Uterus (tissue), 4 donors: ENCODE data around the gene CCDC61. TPM values are rescaled to one million over a fixed set of nuclear protein-coding genes. Genes with fewer than 3 reads are reported as not detected.

Experiments
- DNase-seq, 2 donors: peaks; one replicate each; pipeline ENCODE4 v3.0.0-alpha.2; 2019 to 2020
- H3K27ac ChIP-seq, 2 donors: fragments of 200-600 bp; sonication (generic); 1 replicate in 1 of 2; 2 replicates in 1 of 2; pipeline ENCODE4 v1.5.1; 2016 to 2018
- H3K27me3 ChIP-seq, 2 donors: fragments of 200-600 bp; sonication (generic); one replicate each; pipeline ENCODE4 v1.5.1; 2018 to 2019; ENCODE audit warnings: control low read depth in 1 of 2
- H3K36me3 ChIP-seq, 2 donors: fragments of 200-600 bp; sonication (generic); one replicate each; pipeline ENCODE4 v1.5.1; 2019; ENCODE audit warnings: control low read depth in 1 of 2
- H3K4me1 ChIP-seq, 2 donors: fragments of 200-600 bp; sonication (generic); one replicate each; pipeline ENCODE4 v1.5.1; 2018 to 2019; ENCODE audit warnings: control low read depth in 1 of 2
- H3K4me3 ChIP-seq, 2 donors: fragments of 200-600 bp; sonication (generic); 1 replicate in 1 of 2; 2 replicates in 1 of 2; pipeline ENCODE4 v1.5.1; 2018 to 2019; ENCODE audit warnings: mild to moderate bottlenecking in 1 of 2
- H3K9me3 ChIP-seq, 2 donors: fragments of 200-600 bp; sonication (generic); one replicate each; pipeline ENCODE4 v1.5.1; 2019; ENCODE audit warnings: control low read depth in 1 of 2
- POLR2A ChIP-seq, 2 donors: fragments of 450-650 bp; IDR thresholded peaks; one replicate each; pipeline ENCODE4 v1.6.1; 2016; ENCODE audit warnings: antibody characterized with exemption in 2 of 2, mild to moderate bottlenecking in 1 of 2, moderate library complexity in 1 of 2
- intact Hi-C: fragments of 100-400 bp; cut with DNase I; formaldehyde crosslinking; loops from one replicate; pipeline ENCODE4 v1.15.1; 2023; ENCODE audit warnings: low total_unique reads
- total RNA-seq, 4 donors: library from RNA; depleted of rRNA in 3 of 4; stranded (reverse); fragments of >200 nt in 3 of 4; gene quantifications; one replicate each; pipeline versions ENCODE4 v1.1.0 to v1.2.4, GENCODE V29; 2014 to 2023
- TF ChIP-seq, protein P1 (sequence below), 4 experiments: fragments of 200-600 bp in 2 of 4; fragments of 450-650 bp in 2 of 4; sonication (generic) in 2 of 4; IDR thresholded peaks; one replicate each; pipeline ENCODE4 v1.5.1; 2016 to 2019; ENCODE audit warnings: antibody characterized with exemption in 4 of 4, mild to moderate bottlenecking in 2 of 4, moderate library complexity in 1 of 4
- donor health status: DM: yes; HTN: yes; CAD: no.

CCDC61 gene
- total RNA-seq, 4 donors from 2014 or later: 1.2 to 21.5 (median 10.1) TPM

GRCh38 chr19:46042252-46042883 lies 47.1 kb downstream of the CCDC61 start:
- Histone ChIP-seq H3K4me3 (no peak overlapping the region), H3K27me3 (no peaks in the 10 kb centered on the region), H3K4me1 (no peaks in the 10 kb centered on the region), H3K27ac (no peak overlapping the region), H3K9me3 (no peaks in the 10 kb centered on the region), H3K36me3 (no peaks in the 10 kb centered on the region)
- intact Hi-C loops: no loop called here
- TF ChIP-seq, protein P1, sequence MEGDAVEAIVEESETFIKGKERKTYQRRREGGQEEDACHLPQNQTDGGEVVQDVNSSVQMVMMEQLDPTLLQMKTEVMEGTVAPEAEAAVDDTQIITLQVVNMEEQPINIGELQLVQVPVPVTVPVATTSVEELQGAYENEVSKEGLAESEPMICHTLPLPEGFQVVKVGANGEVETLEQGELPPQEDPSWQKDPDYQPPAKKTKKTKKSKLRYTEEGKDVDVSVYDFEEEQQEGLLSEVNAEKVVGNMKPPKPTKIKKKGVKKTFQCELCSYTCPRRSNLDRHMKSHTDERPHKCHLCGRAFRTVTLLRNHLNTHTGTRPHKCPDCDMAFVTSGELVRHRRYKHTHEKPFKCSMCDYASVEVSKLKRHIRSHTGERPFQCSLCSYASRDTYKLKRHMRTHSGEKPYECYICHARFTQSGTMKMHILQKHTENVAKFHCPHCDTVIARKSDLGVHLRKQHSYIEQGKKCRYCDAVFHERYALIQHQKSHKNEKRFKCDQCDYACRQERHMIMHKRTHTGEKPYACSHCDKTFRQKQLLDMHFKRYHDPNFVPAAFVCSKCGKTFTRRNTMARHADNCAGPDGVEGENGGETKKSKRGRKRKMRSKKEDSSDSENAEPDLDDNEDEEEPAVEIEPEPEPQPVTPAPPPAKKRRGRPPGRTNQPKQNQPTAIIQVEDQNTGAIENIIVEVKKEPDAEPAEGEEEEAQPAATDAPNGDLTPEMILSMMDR (IDR thresholded peaks at IDR 0.05): no peak
- no peak for TF ChIP-seq POLR2A (IDR thresholded peaks at IDR 0.05)
- DNase-seq: no peak

DNA sequence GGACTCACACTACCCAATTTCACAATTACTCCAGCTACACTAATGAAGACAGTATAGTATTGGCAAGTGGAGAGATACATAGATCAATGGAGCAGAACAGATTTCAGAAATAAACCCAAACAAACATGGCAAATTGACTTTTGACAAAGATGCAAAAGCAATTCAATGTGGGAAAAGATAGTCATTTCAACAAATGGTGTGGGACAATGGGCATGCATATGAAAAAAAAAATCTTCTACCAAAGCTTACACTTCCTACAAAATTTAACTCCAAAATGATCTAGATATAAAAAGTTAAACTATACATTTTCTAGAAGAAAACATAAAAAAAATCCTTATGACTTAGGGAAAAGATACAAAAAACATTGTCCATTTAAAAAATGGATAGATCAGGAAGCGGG lies 48.3 kb downstream of the CCDC61 start:
- Histone ChIP-seq H3K4me1 (no peaks in the 10 kb centered on the region), H3K27me3 (no peaks in the 10 kb centered on the region), H3K9me3 (no peaks in the 10 kb centered on the region), H3K4me3 (no peak overlapping the region), H3K27ac (no peak overlapping the region), H3K36me3 (no peaks in the 10 kb centered on the region)
- TF ChIP-seq, protein P1 (IDR thresholded peaks at IDR 0.05): no peak
- TF ChIP-seq POLR2A (IDR thresholded peaks at IDR 0.05): no peak
- DNase-seq: no peak
- intact Hi-C loops: no loop called here

DNA sequence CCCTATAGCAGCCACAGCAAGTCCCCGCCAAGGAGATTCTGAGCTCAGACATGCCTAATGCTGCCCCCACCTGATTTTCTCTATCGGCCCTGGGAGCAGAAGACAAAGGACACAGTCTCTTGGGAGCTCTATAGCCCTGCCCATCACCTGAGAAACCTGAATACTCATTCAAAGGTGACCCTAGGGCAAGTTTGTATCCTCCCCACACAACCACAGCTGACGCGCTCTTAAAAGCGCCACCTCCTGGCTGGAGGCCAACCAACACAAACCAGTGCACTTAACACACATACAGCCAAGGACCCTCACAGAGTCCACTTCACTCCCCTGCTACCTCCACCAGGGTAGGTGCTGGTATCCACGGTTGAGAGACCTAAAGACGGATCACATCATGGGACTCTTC lies 54.3 kb downstream of the CCDC61 start:
- H3K36me3 ChIP-seq: no peaks in the 10 kb centered on the region
- intact Hi-C loops: no loop called here

GRCh38 chr19:46052896-46053295 lies 57.6 kb downstream of the CCDC61 start:
- Histone ChIP-seq H3K27me3 (peaks cover 0 to 7% of the 10 kb centered on the region in 2 donors), H3K36me3 (no peaks in the 10 kb centered on the region), H3K9me3 (no peaks in the 10 kb centered on the region), H3K4me1 (no peaks in the 10 kb centered on the region), H3K27ac (no peak overlapping the region), H3K4me3 (no peak overlapping the region)
- DNase-seq: no peak
- no peak for TF ChIP-seq POLR2A (IDR thresholded peaks at IDR 0.05)
- TF ChIP-seq, protein P1 (IDR thresholded peaks at IDR 0.05): no peak
- intact Hi-C loops: no loop called here

More for the DNA sequence above, 54.3 kb downstream of the CCDC61 start:
- no peak for DNase-seq
- Histone ChIP-seq H3K27me3 (peaks cover 0 to 3% of the 10 kb centered on the region in 2 donors), H3K27ac (no peak overlapping the region), H3K4me1 (no peaks in the 10 kb centered on the region), H3K4me3 (no peak overlapping the region), H3K9me3 (no peaks in the 10 kb centered on the region)
- TF ChIP-seq, protein P1 (IDR thresholded peaks at IDR 0.05): no peak
- no peak for TF ChIP-seq POLR2A (IDR thresholded peaks at IDR 0.05)

DNA sequence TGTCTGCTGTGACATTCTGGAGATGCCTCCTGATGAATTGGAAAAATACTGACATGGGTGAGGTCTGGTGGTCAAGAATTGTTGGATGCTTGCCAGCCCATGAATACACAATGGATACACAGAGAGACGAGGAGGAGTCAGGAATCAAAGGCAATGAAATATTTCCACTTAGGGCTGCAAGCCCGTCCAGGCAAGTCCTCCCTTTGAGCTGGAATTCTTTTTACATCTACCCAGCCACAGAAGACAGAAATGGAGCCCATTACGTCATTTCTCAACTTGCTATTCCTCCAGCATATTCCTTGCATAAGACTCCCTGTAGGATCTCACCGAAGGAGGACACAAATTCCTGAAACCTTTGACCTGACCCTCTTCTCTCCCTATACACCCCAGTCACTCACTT lies 61.3 kb downstream of the CCDC61 start:
- Histone ChIP-seq H3K27me3 (peaks cover 0 to 7% of the 10 kb centered on the region in 2 donors), H3K4me1 (no peaks in the 10 kb centered on the region), H3K36me3 (no peaks in the 10 kb centered on the region), H3K27ac (no peak overlapping the region), H3K4me3 (no peak overlapping the region), H3K9me3 (no peaks in the 10 kb centered on the region)
- intact Hi-C loops: no loop called here
- DNase-seq: no peak
- TF ChIP-seq, protein P1 (IDR thresholded peaks at IDR 0.05): no peak
- TF ChIP-seq POLR2A (IDR thresholded peaks at IDR 0.05): no peak
